HG02870 (cell line): ENCODE results near the gene EIF2D.
A peak's percentile ranks its signal among the peaks of the same experiment; 100 is the strongest.

ENCODE experiments used
- ATAC-seq: cut with Tn5 transposase; IDR thresholded peaks from one replicate; pipeline ENCODE4 v1.9.1; 2021; ENCODE audit warnings: mild to moderate bottlenecking, moderate library complexity; ENCODE audit not compliant: unreplicated experiment

The EIF2D gene

GRCh38 chr1:206572835-206573234, 39.4 kb downstream of the EIF2D start:
- no peak for ATAC-seq

- no peak for ATAC-seq
These were observed 41.7 kb downstream of the EIF2D start for GRCh38 chr1:206570529-206570928.

GRCh38 chr1:206569556-206569955, 42.7 kb downstream of the EIF2D start:
- no peak for ATAC-seq

DNA sequence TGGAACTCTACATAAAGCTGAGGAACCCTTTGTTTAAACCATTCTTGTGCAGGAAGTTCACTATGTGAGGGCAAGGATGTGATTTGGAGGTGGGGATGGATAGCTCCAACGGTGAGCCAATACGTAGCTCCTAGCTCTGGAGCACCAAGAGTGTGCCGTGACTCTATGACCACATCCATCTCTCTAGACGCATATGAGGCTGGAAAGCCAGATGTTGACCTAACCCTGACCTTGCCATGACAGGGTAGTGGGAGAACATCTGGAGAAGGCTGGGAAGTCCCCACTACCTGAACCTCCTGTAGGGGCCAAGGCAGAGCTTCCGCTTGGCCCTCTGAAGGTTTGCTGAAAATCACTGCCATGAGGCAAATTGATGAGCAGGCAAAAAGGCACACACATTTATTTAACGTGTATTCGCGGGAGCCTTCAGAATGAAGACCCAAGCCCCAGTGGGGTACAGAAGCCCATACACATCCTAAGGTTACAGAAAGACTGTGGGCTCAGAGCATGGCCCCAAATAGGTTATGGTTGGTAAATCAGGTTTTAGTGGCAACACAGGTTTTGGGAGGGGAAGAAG, 43.4 kb downstream of the EIF2D start:
- ATAC-seq, result no peak

DNA sequence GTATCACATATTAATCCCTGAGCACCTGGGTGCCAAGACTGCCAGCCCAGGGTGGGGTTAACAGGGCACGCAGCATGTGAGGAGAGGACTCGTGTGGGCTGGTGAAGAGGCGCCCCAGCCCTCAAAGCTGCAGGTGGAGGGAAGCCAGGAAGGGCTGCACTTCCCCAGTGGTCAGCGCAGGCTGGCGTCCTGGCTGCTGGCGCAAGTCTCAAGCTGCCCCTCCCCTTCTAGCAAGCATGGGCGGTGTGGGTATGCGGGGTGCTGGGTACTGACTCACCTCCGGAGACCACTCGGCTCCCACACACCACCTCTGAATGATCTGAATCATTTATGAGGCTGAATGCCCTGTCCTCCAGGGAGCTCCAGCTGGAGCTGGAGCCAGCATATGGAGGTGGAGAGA, 44.0 kb downstream of the EIF2D start:
- ATAC-seq, result no peak

DNA sequence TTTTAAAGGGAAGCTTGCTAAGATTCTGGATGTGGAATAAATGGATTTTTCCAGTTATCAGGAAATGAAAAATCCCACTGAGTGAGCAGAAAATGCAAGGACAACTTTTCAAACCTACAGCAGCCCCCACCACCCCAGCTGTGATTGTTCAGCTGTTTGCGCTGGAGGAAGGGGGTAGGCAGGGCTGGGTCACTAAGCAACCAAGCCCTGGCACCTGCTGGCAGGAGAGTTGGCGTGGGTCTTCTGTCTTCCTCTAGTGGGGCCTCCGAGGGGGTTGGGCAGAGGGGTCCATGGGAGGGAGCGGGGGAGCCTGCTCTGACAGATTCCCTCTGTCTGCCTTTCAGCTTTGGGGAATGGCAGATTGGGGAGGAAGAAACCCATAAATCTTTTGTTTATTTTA, 45.3 kb downstream of the EIF2D start:
- ATAC-seq, result no peak

GRCh38 chr1:206565995-206566394, 46.3 kb downstream of the EIF2D start:
- ATAC-seq, result no peak

DNA sequence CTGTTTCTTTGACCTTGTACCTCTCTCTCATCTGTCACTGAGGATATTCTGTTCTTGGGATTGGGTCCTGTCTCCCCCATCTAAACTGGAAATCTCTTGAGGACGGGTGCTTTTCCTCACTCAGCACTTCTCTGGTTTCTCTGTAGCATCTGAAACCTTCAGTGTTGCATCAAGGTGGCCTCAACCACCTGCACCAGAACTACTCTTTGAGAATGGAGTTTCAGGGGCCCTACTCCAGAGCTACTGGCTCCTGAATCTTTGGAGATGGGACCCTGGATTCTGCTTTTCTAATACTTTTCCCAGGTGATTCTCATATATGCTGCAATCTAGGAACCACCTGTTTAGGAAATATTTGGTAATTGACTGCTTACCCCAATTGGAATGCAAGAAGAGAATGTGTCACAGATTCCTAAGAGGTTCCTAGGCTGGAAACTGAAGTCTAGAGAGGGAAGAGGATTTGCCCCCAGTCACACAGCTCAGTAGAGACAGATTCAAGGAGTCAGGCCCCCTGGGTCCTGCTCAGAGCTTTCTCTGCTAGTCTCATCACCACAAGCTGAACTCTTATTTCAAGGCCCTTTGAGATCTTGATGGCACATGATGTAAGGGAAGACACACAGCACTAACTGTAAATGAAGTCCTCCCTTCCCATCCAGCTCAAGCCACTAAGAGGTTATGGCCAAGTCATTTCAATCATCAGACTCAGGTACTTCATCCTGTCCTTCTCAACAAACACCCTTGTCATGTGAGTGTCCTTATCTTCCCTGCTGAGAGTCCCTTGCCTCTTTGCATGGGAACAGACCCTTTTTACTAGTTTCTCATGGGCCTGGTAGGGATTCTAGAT, 48.7 kb downstream of the EIF2D start:
- ATAC-seq, result peak; percentile 31

DNA sequence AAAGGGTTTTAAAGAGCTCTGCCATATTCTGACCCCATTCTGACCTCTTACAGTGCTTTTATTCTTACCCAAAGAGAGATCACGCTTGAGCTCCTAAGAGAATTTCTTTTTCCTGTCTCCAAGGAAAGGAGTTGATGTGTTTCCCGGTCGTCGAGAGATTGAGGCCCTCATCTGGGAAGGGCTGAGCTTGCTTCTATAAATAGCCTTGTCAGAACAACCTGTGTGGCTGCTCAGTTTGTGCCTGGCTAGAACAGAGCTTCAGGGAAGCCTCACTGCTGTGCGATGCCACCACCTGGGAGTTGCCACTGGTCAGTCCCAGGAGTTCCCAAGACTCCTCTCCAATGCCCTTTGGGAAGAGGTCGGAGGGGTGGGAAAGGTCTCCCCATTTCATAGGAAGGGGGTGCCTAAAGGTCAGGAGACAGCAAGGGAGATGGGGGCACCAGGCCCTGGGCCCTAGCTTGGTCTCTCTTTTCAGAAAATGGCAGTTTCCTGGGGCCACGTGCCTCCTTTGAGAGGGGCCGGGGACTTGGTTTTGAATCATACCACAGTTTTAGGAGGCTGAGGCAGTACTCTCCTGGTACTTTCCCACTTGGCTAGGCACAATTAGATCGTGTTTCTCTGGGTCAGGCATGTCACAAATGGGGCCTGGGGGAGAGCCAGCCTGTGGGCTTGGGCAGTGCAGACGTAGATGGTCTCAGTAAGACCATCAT, 52.1 kb downstream of the EIF2D start:
- ATAC-seq, result no peak

DNA sequence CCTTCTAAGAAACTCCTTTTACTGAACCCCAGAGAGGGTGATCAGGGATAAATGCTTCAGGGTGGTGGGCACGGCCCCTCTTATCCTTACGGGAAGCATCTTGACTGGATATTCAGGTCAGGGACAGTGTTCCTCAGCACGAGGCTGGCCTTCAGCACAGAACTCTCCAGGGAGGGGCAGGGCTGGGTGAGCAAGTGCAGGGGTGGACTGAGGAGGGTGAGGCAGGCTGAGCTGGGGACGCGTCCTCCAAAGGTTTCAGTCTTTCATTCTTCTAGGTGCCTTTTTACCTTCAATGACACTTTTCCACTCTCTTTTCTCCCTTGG, 52.6 kb downstream of the EIF2D start:
- ATAC-seq, result no peak

DNA sequence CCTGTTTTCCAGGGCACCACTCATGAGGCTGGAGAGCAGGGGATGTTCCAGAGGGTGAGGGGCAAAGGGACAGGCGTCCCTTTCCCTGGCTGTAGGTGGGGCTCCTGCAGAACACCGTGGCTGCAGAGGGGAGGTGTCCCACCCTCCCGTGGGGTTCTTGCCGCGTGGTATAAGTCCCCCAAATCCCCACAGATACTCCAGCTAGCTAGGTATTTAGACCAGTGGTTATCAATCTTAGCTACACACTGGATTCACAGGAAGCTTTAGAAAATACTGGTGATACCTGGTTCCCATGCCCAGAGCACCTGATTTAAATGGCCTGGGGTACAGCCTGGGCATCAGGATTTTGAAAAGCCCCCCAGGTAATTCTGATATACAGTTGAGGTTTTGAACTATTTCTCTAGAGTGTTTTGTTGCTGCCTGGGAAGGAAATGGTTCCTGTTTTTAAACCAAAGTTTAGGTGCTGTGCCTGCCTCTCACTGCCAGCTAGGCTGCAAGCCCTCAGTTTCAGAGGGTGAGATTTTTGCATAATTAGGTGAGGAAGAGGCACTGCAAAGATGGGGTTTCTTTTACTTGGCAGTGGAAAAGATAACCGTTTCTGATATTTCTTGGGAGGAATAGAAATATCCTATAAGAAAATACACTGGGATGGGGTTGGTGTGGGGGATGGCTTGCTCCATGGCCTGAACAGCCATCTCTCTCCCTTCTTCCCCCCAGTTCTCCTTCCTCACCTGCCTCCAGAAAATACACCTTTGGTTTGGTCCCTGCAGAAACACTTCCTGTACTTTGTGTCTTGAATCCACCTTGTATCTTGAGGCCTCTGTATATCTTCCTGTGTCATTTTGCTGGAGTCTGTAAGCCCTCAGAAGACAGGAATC, 53.2 kb downstream of the EIF2D start:
- no peak for ATAC-seq

DNA sequence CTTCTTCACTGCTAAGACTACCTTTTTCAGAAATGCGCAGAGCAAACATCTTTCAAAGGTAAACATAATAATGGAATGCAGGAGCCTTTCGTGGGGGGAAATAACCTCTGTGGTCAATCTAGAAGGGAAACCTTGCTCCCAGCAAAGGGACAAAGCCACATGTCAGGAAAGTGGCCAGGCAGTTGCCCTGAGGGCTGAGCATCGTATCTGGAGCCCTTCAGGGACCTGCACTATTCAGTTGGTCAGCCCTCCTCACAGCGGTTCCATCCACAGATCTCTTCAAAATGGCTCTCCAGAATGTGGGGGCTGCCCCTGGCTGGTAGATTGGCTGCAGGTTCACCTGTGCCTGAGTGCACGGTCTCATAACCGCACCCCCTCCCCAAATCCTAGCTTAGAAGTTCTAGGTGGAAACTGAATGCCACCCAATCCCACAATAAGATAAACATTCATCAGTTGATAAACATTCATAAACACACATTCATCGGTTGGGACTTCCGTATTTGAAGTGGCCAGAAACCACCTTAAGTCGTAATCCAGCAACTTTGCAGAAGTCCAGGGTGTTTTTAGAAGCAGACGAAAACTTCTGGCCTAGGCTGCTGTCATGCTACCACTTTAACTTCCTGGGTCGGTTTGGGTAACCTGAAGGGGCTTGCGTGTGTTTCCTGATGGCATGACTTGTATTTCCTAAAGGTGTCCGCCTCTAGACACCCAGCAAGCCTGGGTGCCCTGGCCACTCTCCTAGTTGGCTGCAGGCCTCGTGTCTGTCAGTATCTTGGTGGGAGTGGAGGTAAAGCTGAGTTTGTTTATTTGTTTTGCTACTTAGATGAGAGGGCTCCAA, 54.4 kb downstream of the EIF2D start:
- ATAC-seq, result no peak

- ATAC-seq, result peak; percentile 39
These were observed 55.3 kb downstream of the EIF2D start for GRCh38 chr1:206556750-206557635.

GRCh38 chr1:206556047-206556749, 56.1 kb downstream of the EIF2D start:
- ATAC-seq, result peak; percentile 45

DNA sequence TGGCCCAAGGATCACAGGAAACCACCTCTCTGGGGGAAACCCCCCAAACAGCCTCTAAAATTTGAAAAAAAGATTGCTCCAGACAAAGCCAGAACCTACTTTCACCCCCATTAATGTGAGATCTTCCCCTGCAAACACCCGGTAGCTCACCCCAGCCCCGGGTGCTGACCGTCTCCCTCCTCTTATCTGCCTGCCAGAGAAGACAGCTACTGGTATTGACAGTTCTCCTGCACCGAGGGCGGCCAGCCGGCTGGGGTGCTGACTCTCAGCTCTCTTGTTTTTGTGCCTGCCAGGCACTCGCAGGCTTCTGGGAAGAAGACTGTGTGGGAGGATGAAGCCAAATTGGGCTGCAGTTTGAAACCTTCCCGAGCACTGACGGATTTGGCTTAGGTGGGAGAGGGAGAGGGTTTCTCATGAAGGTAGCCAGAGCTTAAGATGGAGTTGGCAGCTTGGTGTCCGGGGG, 56.8 kb downstream of the EIF2D start:
- no peak for ATAC-seq

DNA sequence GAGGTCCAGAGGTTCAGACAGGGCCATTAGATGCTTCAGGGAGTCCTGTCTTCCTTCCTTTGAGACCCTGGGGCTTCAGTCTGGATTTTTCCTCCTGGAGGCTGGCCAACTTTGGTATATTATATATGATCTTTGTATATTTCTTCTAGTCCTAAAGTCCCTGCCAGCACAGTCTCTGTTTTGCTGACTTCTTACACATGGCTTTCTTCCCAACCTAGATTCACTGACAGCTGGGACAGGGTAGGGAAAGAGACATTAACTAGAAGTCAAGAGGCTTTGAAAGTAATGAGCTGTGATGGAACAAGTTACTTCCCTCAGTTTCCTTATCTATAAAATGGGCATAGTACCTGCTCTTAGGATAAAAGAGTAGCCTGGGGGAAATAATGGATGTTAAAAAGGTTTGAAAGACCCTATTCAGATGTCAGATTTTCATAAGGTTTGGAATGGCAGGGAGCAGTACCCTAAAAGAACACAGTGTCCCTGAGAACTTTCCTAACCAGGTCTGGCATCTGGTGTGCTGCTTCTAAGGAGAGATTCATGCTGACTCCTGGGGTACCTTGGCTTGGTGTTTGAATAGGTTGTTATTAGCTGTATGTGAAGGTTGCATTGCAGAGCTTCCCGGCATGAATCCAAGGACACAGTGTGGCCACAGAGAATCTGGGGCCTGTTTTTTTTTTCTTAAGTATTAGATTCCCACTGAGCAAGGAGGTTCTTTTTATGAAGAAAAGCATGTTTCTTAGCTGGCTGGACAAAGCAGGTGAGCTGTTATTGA, 57.4 kb downstream of the EIF2D start:
- ATAC-seq, result no peak

DNA sequence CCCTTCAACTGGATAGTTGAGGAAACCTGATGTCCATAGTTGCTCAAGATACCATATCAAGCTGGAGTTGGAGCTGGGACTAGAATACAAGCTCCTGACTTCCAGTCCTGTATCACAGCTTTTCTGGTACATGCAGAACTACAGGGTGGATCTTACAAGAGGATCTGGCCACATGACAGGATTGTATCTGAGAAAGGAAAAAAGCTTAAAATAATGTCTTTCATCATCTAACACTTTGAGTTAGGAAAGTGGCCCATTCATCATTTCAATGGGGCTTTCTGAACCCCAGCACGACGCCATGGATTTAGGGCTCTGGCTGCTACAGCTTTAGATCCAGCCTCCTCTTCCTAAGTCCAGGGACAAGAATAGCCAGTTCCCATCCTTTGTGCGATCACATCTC, 58.1 kb downstream of the EIF2D start:
- no peak for ATAC-seq

DNA sequence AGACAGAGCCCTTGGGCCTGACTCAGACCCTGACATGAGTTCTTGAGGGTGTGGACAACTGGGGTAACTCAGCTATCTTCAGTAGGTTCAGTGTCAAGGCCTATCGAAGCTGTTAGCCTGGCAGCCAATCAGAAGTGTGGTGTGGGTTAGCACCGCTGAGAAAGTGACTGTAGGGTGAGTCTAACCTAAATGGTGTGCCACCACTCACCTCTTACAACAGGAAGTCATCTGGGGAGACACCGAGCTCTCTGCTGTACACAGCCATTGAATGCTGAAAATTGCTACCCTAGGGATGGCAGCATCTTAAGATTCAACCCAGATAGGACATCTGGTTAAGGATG, 60.3 kb downstream of the EIF2D start:
- ATAC-seq, result no peak
